ENCODE results near the gene BPI.
A peak's percentile ranks its signal among the peaks of the same experiment; 100 is the strongest.
"Not testable (repeated sequence)": the region's sequence is repeated elsewhere in the genome, so short reads cannot be mapped to it uniquely, and the experiment has no call there.

BPI gene

GRCh38 chr20:38339521-38339896, 35.6 kb downstream of the BPI start:
- DNase-seq, result not testable (repeated sequence)

- no peak for DNase-seq
Measured at GRCh38 chr20:38339997-38340396, 36.0 kb downstream of the BPI start.

GRCh38 chr20:38340693-38341092, 36.7 kb downstream of the BPI start:
- DNase-seq, result no peak

- DNase-seq, result no peak
Measured at GRCh38 chr20:38342216-38342615, 38.3 kb downstream of the BPI start.

GRCh38 chr20:38342713-38343310, 38.9 kb downstream of the BPI start:
- DNase-seq, result no peak

GRCh38 chr20:38343311-38344106, 39.6 kb downstream of the BPI start:
- DNase-seq, result peak; percentile 43

GRCh38 chr20:38344107-38344701, 40.2 kb downstream of the BPI start:
- DNase-seq, result no peak

- no peak for DNase-seq
Measured at GRCh38 chr20:38345643-38346042, 41.7 kb downstream of the BPI start.

GRCh38 chr20:38346247-38346651, 42.3 kb downstream of the BPI start, which contains the start of gene LBP:
LBP (plus strand) TSS chr20:38346482; CDS start chr20:38346517, 35 bp downstream.
- DNase-seq, result no peak

GRCh38 chr20:38346741-38347140, 42.8 kb downstream of the BPI start:
- DNase-seq, result no peak

GRCh38 chr20:38349856-38350255, 45.9 kb downstream of the BPI start:
- no peak for DNase-seq

- no peak for DNase-seq
Measured at GRCh38 chr20:38350879-38351775, 47.2 kb downstream of the BPI start.

- no peak for DNase-seq
Measured at GRCh38 chr20:38353316-38353715, 49.4 kb downstream of the BPI start.

- DNase-seq, result no peak
Measured at GRCh38 chr20:38354227-38354626, 50.3 kb downstream of the BPI start.

GRCh38 chr20:38355161-38356012, 51.4 kb downstream of the BPI start:
- no peak for DNase-seq

- no peak for DNase-seq
Measured at GRCh38 chr20:38357653-38358207, 53.8 kb downstream of the BPI start.

- DNase-seq, result no peak
Measured at GRCh38 chr20:38358556-38358955, 54.6 kb downstream of the BPI start.

GRCh38 chr20:38363004-38363747, 59.2 kb downstream of the BPI start:
- no peak for DNase-seq

- no peak for DNase-seq
Measured at GRCh38 chr20:38369389-38369788, 65.4 kb downstream of the BPI start.

- no peak for DNase-seq
Measured at GRCh38 chr20:38372806-38373205, 68.8 kb downstream of the BPI start.

Data from NCI-H69 (cell line).